Renal cortical epithelial cell (primary cell): ENCODE results near the gene PFN4. TPM values are rescaled to one million over a fixed set of nuclear protein-coding genes. Genes with fewer than 3 reads are reported as not detected.

Source experiments
- DNase-seq: peaks from one replicate; pipeline ENCODE4 v3.0.0-alpha.2; 2011; ENCODE audit warnings: low read depth
- total RNA-seq: library from RNA; depleted of rRNA; stranded (reverse); fragments of >200 nt; gene quantifications from 2 replicates; pipeline ENCODE4 v1.2.3, GENCODE V29; 2014

Gene PFN4
- total RNA-seq, 1 donor from 2014 or later, result 0.40 TPM

DNA sequence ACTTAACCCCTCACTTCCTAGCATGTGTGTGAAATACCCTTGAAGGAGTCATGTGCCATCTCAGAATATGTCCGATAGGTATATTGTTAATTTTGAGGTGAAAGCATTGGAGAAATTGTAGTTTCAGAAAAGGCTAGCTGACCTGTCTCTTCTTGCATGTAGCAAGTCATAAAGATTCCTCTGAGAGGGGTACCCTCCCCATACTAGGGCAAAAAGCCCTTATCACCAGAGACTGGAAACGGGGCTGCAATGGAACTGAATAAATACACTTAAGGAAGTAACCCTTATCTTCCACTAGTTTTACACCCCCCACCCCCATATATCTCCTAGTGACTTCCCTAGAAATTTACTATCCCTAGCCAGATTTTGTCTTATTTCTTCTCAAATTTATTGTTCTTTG, 45.3 kb downstream of the PFN4 start:
- no peak for DNase-seq

DNA sequence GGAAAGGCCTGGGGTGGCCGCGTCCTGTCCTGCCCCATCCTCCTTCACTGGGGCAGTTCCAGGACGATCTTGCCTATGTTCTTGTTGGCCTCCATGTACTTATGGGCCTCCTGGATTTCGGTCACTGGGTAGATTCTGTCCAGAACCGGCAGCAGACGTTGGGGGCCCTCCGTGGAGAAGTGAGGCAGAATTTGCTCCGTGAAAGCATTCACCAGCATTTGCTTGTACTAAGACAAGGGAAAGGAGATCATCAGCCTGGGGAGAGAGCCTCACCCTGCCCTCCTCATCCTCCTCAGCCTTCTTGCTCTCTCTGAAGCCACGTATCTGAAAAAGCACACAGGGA, 45.6 kb downstream of the PFN4 start:
- DNase-seq, result no peak

DNA sequence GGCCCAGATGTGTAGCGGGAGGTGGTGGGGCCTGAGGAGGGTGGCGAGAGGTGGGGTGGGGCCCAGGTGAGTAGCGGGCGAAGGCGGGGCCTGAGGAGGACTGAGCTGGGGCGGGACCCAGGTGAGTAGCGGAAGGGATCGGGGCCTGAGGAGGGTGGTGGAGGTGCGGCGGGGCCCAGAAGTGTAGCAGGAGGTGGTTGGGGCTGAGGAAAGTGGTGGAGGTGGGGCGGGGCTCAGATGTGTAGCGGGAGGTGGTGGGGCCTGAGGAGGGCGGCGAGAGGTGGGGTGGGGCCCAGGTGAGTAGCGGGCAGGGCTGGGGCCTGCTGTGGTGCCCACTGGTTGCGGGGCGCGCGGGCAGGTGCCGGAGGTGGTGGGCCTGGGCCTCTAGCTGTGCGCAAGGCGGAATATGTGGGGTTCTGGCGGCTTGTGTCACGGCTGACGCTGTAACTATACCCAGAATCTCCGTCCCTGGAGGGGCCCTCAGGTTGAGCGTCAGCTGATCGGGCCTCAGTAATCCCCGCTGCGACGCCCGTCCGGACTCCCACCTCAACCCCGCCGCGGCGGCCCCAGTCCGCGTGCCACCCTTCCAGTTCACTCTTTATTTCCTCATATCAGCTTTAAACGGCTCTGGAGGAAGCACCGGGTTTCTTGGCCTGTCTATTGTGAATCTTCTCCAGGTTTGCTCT, 46.1 kb downstream of the PFN4 start:
- DNase-seq, result no peak

GRCh38 chr2:24075915-24076848, 47.0 kb downstream of the PFN4 start, which contains the start of gene SF3B6:
TSS of gene SF3B6 (minus strand) at chr2:24076326. CDS start at chr2:24076229, 97 bp downstream.
- peak; percentile 98 for DNase-seq

DNA sequence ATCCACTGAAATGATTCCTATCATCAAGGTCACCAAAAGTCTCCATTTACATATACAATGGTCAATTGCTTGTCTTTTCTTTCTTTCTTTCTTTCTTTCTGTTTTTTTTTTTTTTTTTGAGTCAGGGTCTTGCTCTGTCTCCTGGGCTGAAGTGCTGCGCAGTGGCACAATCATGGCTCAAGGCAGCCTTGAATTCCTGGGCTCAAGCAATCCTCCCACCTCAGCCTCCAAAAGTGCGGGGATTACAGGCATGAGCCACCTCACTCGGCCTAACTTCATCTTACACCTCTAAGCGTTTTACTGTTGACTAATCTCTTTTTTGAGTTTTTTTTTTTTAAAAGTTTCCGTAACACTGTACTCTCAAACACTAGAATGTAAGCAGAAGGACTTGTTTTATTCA, 47.9 kb downstream of the PFN4 start:
- no peak for DNase-seq

GRCh38 chr2:24073816-24074215, 49.3 kb downstream of the PFN4 start:
- no peak for DNase-seq

DNA sequence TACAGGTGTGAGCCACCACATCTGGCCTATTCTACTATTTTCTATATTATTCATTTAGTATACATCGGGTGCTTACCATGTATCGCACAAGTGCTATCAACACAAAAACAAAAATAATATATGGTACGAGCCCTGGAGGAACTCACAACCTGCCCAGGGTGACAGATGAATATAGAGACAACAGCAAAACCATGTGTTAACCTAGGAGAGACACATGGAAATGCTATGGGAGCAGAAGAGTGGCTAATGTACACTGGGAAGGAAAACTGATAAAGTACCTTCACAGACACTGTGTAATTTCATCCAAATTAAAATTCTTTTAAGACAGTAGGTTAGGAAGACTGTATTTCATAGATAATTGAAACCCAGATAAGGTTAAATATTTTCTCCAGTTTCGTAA, 50.9 kb downstream of the PFN4 start:
- DNase-seq, result no peak

- DNase-seq, result no peak
Measured at GRCh38 chr2:24065341-24065740, 57.8 kb downstream of the PFN4 start.

Other genes starting within 250 kb of the PFN4 start
- gene ATAD2B, start 196.2 kb downstream of the PFN4 start, total RNA-seq, result 6.4 and 16.8 TPM in 2 replicates
- 14.1 and 20.7 TPM in 2 replicates for gene UBXN2A, start 182.9 kb downstream of the PFN4 start, total RNA-seq
- gene MFSD2B, start 113.2 kb downstream of the PFN4 start, total RNA-seq, result 0.05 and 0.35 TPM in 2 replicates
- gene WDCP, start 75.9 kb downstream of the PFN4 start, total RNA-seq, result 8.7 and 14.3 TPM in 2 replicates
- gene FKBP1B, start 73.6 kb downstream of the PFN4 start, total RNA-seq, result 21.3 and 28.5 TPM in 2 replicates
- gene SF3B6, start 47.0 kb downstream of the PFN4 start, total RNA-seq, result 133 and 207 TPM in 2 replicates
- 54.6 and 68.2 TPM in 2 replicates for gene TP53I3, start 38.5 kb downstream of the PFN4 start, total RNA-seq
- 11.8 and 13.4 TPM in 2 replicates for gene FAM228B, start 135 bp upstream of the PFN4 start, total RNA-seq
- 0.05 and 0.35 TPM in 2 replicates for gene FAM228A, start 51.7 kb upstream of the PFN4 start, total RNA-seq
- gene ITSN2, start 237.2 kb upstream of the PFN4 start, total RNA-seq, result 33.2 and 39.2 TPM in 2 replicates